HG03571 (cell line): Measurements from ENCODE around the gene SESN3.
"Not testable (repeated sequence)": the region's sequence is repeated elsewhere in the genome, so short reads cannot be mapped to it uniquely, and the experiment has no call there.

Source experiments
- ATAC-seq: cut with Tn5 transposase; IDR thresholded peaks from one replicate; pipeline ENCODE4 v1.9.1; 2021; ENCODE audit not compliant: unreplicated experiment

Gene SESN3

GRCh38 chr11:95154514-95154913 is 76.5 kb downstream of the SESN3 start:
- ATAC-seq, result no peak

- no peak for ATAC-seq
Measured at GRCh38 chr11:95153857-95154246, 77.2 kb downstream of the SESN3 start.

GRCh38 chr11:95152876-95153856 is 77.8 kb downstream of the SESN3 start:
- ATAC-seq, result no peak

- peak; percentile 92 for ATAC-seq
Measured at GRCh38 chr11:95150956-95151684, 79.9 kb downstream of the SESN3 start.

- ATAC-seq, result no peak
Measured at GRCh38 chr11:95149651-95150364, 81.2 kb downstream of the SESN3 start.

GRCh38 chr11:95148938-95149337 is 82.1 kb downstream of the SESN3 start:
- no peak for ATAC-seq

- no peak for ATAC-seq
Measured at GRCh38 chr11:95148406-95148805, 82.6 kb downstream of the SESN3 start.

- ATAC-seq, result no peak
Measured at GRCh38 chr11:95147364-95147905, 83.6 kb downstream of the SESN3 start.

GRCh38 chr11:95145430-95146060 is 85.5 kb downstream of the SESN3 start:
- ATAC-seq, result no peak

GRCh38 chr11:95144313-95145235 is 86.4 kb downstream of the SESN3 start:
- ATAC-seq, result no peak

- ATAC-seq, result no peak
Measured at GRCh38 chr11:95143106-95143681, 87.8 kb downstream of the SESN3 start.

- no peak for ATAC-seq
Measured at GRCh38 chr11:95142431-95142830, 88.6 kb downstream of the SESN3 start.

- no peak for ATAC-seq
Measured at GRCh38 chr11:95140397-95141033, 90.5 kb downstream of the SESN3 start.

GRCh38 chr11:95138448-95138847 is 92.6 kb downstream of the SESN3 start:
- peak; percentile 82 for ATAC-seq

GRCh38 chr11:95137299-95137698 is 93.7 kb downstream of the SESN3 start:
- no peak for ATAC-seq

- not testable (repeated sequence) for ATAC-seq
Measured at GRCh38 chr11:95136747-95137146, 94.3 kb downstream of the SESN3 start.

GRCh38 chr11:95135880-95136279 is 95.1 kb downstream of the SESN3 start:
- ATAC-seq, result no peak

GRCh38 chr11:95135155-95135554 is 95.8 kb downstream of the SESN3 start:
- ATAC-seq, result no peak

GRCh38 chr11:95134491-95134890 is 96.5 kb downstream of the SESN3 start:
- ATAC-seq, result no peak
